T-cell (primary cell): ENCODE data around the gene TEAD3. TPM values are rescaled to one million over a fixed set of nuclear protein-coding genes. Genes with fewer than 3 reads are reported as not detected.

Experiments
- ATAC-seq, 4 experiments: fragments of 200-7000 bp in 3 of 4; fragments of 150-1000 bp in 1 of 4; cut with Tn5 transposase; replicated peaks in 1 of 4; 1 replicate in 3 of 4; 2 replicates in 1 of 4; pipeline ENCODE4 v1.10.0; 2021; ENCODE audit warnings: moderate library complexity in 3 of 4, mild to moderate bottlenecking in 2 of 4, moderate number of reproducible peaks in 1 of 4
- CTCF ChIA-PET, 2 donors: fragments of 300-600 bp; sonication (Branson Sonifier 250); formaldehyde crosslinking; loops; one replicate each; lab custom pipeline; 2022; ENCODE audit warnings: antibody characterized with exemption in 2 of 2; lab: Charles Lee
- POLR2A ChIA-PET, 2 donors: fragments of 300-600 bp; sonication (Branson Sonifier 250); formaldehyde crosslinking; loops; one replicate each; lab custom pipeline; 2022; ENCODE audit warnings: antibody characterized with exemption in 2 of 2; lab: Charles Lee
- DNase-seq, 35 experiments: peaks; one replicate each; pipeline versions ENCODE4 v3.0.0 to v3.0.0-alpha.2; 2013 to 2023
- H3K27ac ChIP-seq: one replicate; pipeline ENCODE4 v1.5.1; 2013; ENCODE audit warnings: low read length
- H3K27me3 ChIP-seq, 2 experiments: replicated peaks in 1 of 2; 1 replicate in 1 of 2; 2 replicates in 1 of 2; pipeline versions ENCODE4 v1.6.1 to v1.7.0; 2013; ENCODE audit warnings: low read length in 1 of 2, mixed read lengths in 1 of 2; ENCODE audit not compliant: control insufficient read depth in 2 of 2, insufficient read depth in 2 of 2; ENCODE audit errors: extremely low read depth in 1 of 2
- H3K36me3 ChIP-seq, 2 donors: 1 replicate in 1 of 2; 2 replicates in 1 of 2; pipeline versions ENCODE4 v1.6.1 to v1.7.0; 2013; ENCODE audit warnings: low read length in 1 of 2; ENCODE audit not compliant: control insufficient read depth in 2 of 2, insufficient read depth in 1 of 2; ENCODE audit errors: extremely low read depth in 1 of 2
- H3K4me1 ChIP-seq, 2 experiments: 1 replicate in 1 of 2; 2 replicates in 1 of 2; pipeline versions ENCODE4 v1.6.1 to v1.7.0; 2013; ENCODE audit warnings: low read length in 2 of 2, mixed read lengths in 1 of 2; ENCODE audit not compliant: insufficient read depth in 2 of 2, control insufficient read depth in 1 of 2; ENCODE audit errors: extremely low read depth in 1 of 2
- H3K4me3 ChIP-seq, 2 donors: 1 replicate in 1 of 2; 2 replicates in 1 of 2; pipeline versions ENCODE4 v1.5.1 to v1.7.0; 2013; ENCODE audit warnings: mild to moderate bottlenecking in 2 of 2, low read length in 1 of 2, moderate library complexity in 1 of 2; ENCODE audit not compliant: control insufficient read depth in 1 of 2; ENCODE audit errors: extremely low read depth in 1 of 2
- H3K9me3 ChIP-seq: 2 replicates; pipeline ENCODE4 v1.7.0; 2013
- H3K27ac Mint-ChIP-seq, 2 donors: one replicate each; pipeline ENCODE4 v1.8.0; 2020 to 2021; ENCODE audit warnings: mild to moderate bottlenecking in 2 of 2, mixed read lengths in 2 of 2
- H3K27me3 Mint-ChIP-seq, 2 donors: one replicate each; pipeline ENCODE4 v1.8.0; 2021 to 2022; ENCODE audit warnings: mixed read lengths in 2 of 2
- H3K36me3 Mint-ChIP-seq: one replicate; pipeline ENCODE4 v1.8.0; 2021; ENCODE audit warnings: mixed read lengths
- H3K4me1 Mint-ChIP-seq, 3 donors: one replicate each; pipeline ENCODE4 v1.8.0; 2020 to 2022; ENCODE audit warnings: mixed read lengths in 3 of 3, mild to moderate bottlenecking in 1 of 3
- H3K4me3 Mint-ChIP-seq, 3 donors: one replicate each; pipeline ENCODE4 v1.8.0; 2020 to 2022; ENCODE audit warnings: mild to moderate bottlenecking in 3 of 3, mixed read lengths in 3 of 3, moderate library complexity in 3 of 3
- H3K9me3 Mint-ChIP-seq, 3 donors: one replicate each; pipeline ENCODE4 v1.8.0; 2020 to 2022; ENCODE audit warnings: mixed read lengths in 3 of 3
- WGBS: methylation state at CpG from one replicate; pipeline ENCODE4 v1.1.5; 2013; ENCODE audit warnings: missing lambda C conversion rate; ENCODE audit not compliant: insufficient coverage; 5-methylcytosine and 5-hydroxymethylcytosine counted together
- total RNA-seq, 35 experiments: library from RNA in 6 of 35; stranded (reverse) in 6 of 35; fragments of 120-200 nt in 1 of 35; gene quantifications; one replicate each; pipeline versions ENCODE4 v1.2.1 to v1.2.4 and lab custom pipeline; 2013 to 2026

Gene TEAD3
- total RNA-seq, 5 donors from 2014 or later (not counting 1 experiment from before 2014, with no cell fraction given) = 0.26 to 0.53 (median 0.41) TPM; not detected in 2

DNA sequence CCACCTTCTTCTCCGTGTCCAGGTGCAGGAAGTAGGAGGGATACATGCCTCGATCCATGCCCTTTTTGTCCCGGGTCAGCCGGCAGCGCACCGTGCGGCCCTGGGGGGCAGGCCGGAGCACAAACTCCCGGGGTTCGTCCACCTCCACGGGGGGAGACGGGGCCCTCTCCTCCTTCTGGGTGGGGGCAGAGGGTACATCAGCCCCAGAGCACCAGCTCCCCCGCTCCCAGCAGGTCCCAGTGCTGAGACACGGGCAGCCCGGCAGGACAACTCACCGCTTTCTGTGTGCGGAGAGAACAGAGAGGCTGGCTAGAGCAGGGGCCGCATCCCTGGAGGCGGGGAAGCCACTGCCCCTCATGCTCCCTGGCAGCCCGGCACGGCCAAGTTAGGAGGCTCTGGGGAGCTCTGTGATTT lies 9.1 kb upstream of the TEAD3 start:
- ATAC-seq (no peak), DNase-seq (no peak)
- Histone ChIP-seq H3K27me3 (peaks cover 0 to 44% of the 10 kb centered on the region in 2 experiments), H3K4me3 (no peak overlapping the region), H3K9me3 (no peaks in the 10 kb centered on the region), H3K27ac (no peak overlapping the region), H3K36me3 (no peaks in the 10 kb centered on the region), H3K4me1 (peaks cover 0 to 2% of the 10 kb centered on the region in 2 experiments)
- no peak overlapping the region for H3K4me3 Mint-ChIP-seq
- H3K36me3 Mint-ChIP-seq = no peaks in the 10 kb centered on the region
- H3K27ac Mint-ChIP-seq = no peak overlapping the region
- H3K27me3 Mint-ChIP-seq = peaks cover 2 to 31% of the 10 kb centered on the region in 2 donors
- no peaks in the 10 kb centered on the region for H3K9me3 Mint-ChIP-seq
- 88% methylated on average over 13 of the region's 21 CpGs for WGBS
- ChIA-PET POLR2A (no interaction called here), CTCF (no interaction called here)
- H3K4me1 Mint-ChIP-seq = peaks cover 0 to 2% (median 0%) of the 10 kb centered on the region in 3 donors

DNA sequence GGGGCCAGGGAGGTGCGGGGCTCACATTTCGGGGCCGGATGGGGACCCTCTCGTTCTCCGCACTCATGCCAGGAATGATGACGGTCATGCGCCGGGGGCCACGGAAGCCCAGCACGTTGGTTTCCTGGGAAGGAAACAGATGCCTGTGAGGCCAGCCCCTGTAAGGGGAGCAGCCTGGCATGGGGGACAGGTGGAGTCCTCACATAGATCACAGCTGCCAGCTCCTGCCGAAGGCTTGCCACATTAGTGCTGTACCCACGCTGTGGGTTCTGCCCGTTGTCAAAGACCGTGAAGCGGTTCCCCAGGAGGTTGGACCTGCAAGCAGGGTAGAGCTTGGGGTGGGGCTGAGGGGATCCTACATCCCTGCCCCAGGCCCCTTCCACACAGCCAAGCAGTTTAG lies 6.7 kb upstream of the TEAD3 start:
- no peak for DNase-seq
- no peaks in the 10 kb centered on the region for H3K36me3 Mint-ChIP-seq
- WGBS = 22% methylated on average over 12 of the region's 15 CpGs
- ATAC-seq = no peak
- Histone ChIP-seq H3K9me3 (no peaks in the 10 kb centered on the region), H3K4me1 (peaks cover 0 to 3% of the 10 kb centered on the region in 2 experiments), H3K27me3 (peaks cover 0 to 43% of the 10 kb centered on the region in 2 experiments), H3K4me3 (no peak overlapping the region), H3K36me3 (no peaks in the 10 kb centered on the region), H3K27ac (no peak overlapping the region)
- H3K4me1 Mint-ChIP-seq = peaks cover 3 to 4% (median 3%) of the 10 kb centered on the region in 3 donors
- no peak overlapping the region for H3K4me3 Mint-ChIP-seq
- POLR2A ChIA-PET = no interaction called here
- H3K9me3 Mint-ChIP-seq = no peaks in the 10 kb centered on the region
- no peak overlapping the region for H3K27ac Mint-ChIP-seq
- CTCF ChIA-PET = no interaction called here
- H3K27me3 Mint-ChIP-seq = peaks cover 0 to 29% of the 10 kb centered on the region in 2 donors

DNA sequence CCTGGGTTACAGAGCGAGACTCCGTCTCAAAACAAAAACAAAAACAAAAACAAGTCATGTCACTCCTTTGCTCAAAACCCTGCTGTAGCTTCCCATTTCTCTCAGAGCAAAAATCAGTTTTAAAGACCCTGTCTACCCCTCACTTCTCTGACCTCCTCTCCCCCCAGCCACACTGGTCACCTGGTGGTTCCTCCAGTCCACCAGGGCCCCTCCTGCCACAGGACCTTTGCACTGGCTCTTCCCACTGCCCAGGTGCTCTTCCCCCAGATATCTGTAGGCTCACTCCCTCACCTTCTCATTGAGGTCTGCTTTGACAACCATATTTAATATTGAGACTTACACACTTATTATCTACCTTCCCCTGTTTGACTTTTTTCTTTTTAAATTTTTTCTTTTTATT lies 4.9 kb upstream of the TEAD3 start:
- no peaks in the 10 kb centered on the region for H3K36me3 ChIP-seq
- ChIA-PET CTCF (interaction anchor here in 1 of 2 donors (0.6 to 0.7 kb wide), 2 partner anchors 13 to 142 kb away, joined by 3 to 6 read pairs; no protein-coding TSS in a partner anchor), POLR2A (no interaction called here)
- Mint-ChIP-seq H3K4me3 (no peak overlapping the region), H3K36me3 (no peaks in the 10 kb centered on the region), H3K27me3 (peaks cover 0 to 32% of the 10 kb centered on the region in 2 donors), H3K4me1 (peaks cover 8 to 10% (median 9%) of the 10 kb centered on the region in 3 donors), H3K9me3 (no peaks in the 10 kb centered on the region), H3K27ac (no peak overlapping the region)
- no peak for DNase-seq
- no peak overlapping the region for H3K27ac ChIP-seq
- no CpG with 5 or more reads among the region's 2 CpGs for WGBS
- H3K9me3 ChIP-seq = no peaks in the 10 kb centered on the region
- peaks cover 0 to 15% of the 10 kb centered on the region in 2 experiments for H3K4me1 ChIP-seq
- H3K4me3 ChIP-seq = no peak overlapping the region
- no peak for ATAC-seq
- H3K27me3 ChIP-seq = peaks cover 0 to 53% of the 10 kb centered on the region in 2 experiments

GRCh38 chr6:35500782-35501181 lies 3.9 kb upstream of the TEAD3 start:
- no peak overlapping the region for H3K27ac Mint-ChIP-seq
- DNase-seq (no peak), ATAC-seq (no peak)
- 97% methylated on average over 5 of the region's 6 CpGs for WGBS
- no peaks in the 10 kb centered on the region for H3K9me3 Mint-ChIP-seq
- peaks cover 8 to 10% (median 9%) of the 10 kb centered on the region in 3 donors for H3K4me1 Mint-ChIP-seq
- Histone ChIP-seq H3K27ac (no peak overlapping the region), H3K36me3 (no peaks in the 10 kb centered on the region), H3K4me3 (no peak overlapping the region), H3K27me3 (peaks cover 0 to 49% of the 10 kb centered on the region in 2 experiments), H3K9me3 (no peaks in the 10 kb centered on the region), H3K4me1 (peaks cover 0 to 18% of the 10 kb centered on the region in 2 experiments)
- H3K4me3 Mint-ChIP-seq = no peak overlapping the region
- ChIA-PET CTCF (no interaction called here), POLR2A (interaction anchor here in 1 of 2 donors (0.7 kb wide), 1 partner anchor 151 kb away, joined by 12 read pairs; no protein-coding TSS in a partner anchor)
- peaks cover 0 to 32% of the 10 kb centered on the region in 2 donors for H3K27me3 Mint-ChIP-seq
- no peaks in the 10 kb centered on the region for H3K36me3 Mint-ChIP-seq

GRCh38 chr6:35499372-35499771 lies 2.5 kb upstream of the TEAD3 start:
- H3K4me3 Mint-ChIP-seq = no peak overlapping the region

GRCh38 chr6:35498422-35499067 lies 1.7 kb upstream of the TEAD3 start:
- no peaks in the 10 kb centered on the region for H3K36me3 ChIP-seq
- Mint-ChIP-seq H3K27ac (no peak overlapping the region), H3K27me3 (peaks cover 0 to 32% of the 10 kb centered on the region in 2 donors), H3K36me3 (no peaks in the 10 kb centered on the region), H3K4me3 (peak overlapping the region; percentile 73 to 81 (median 74)), H3K9me3 (no peaks in the 10 kb centered on the region), H3K4me1 (peaks cover 8 to 20% (median 16%) of the 10 kb centered on the region in 3 donors)
- POLR2A ChIA-PET = no interaction called here
- no peak for DNase-seq
- H3K4me3 ChIP-seq = peak overlapping the region; percentile 58 to 79
- H3K27ac ChIP-seq = no peak overlapping the region
- no peaks in the 10 kb centered on the region for H3K9me3 ChIP-seq
- peaks cover 0 to 27% of the 10 kb centered on the region in 2 experiments for H3K4me1 ChIP-seq
- CTCF ChIA-PET = interaction anchor here in 1 of 2 donors (0.6 kb wide), 2 partner anchors 34 to 183 kb away, joined by 4 to 5 read pairs; no protein-coding TSS in a partner anchor
- H3K27me3 ChIP-seq = peaks cover 0 to 40% of the 10 kb centered on the region in 2 experiments
- ATAC-seq = no peak
- 64% methylated on average over 12 of the region's 14 CpGs for WGBS

More at GRCh38 chr6:35499372-35499771, 2.5 kb upstream of the TEAD3 start:
- Histone ChIP-seq H3K36me3 (no peaks in the 10 kb centered on the region), H3K27ac (no peak overlapping the region), H3K9me3 (no peaks in the 10 kb centered on the region), H3K4me3 (no peak overlapping the region), H3K4me1 (peaks cover 0 to 23% of the 10 kb centered on the region in 2 experiments), H3K27me3 (peaks cover 0 to 46% of the 10 kb centered on the region in 2 experiments)
- H3K9me3 Mint-ChIP-seq = no peaks in the 10 kb centered on the region
- 92% methylated on average over 3 of the region's 4 CpGs for WGBS
- peaks cover 8 to 16% (median 12%) of the 10 kb centered on the region in 3 donors for H3K4me1 Mint-ChIP-seq
- POLR2A ChIA-PET = no interaction called here
- no peaks in the 10 kb centered on the region for H3K36me3 Mint-ChIP-seq
- H3K27me3 Mint-ChIP-seq = peaks cover 0 to 32% of the 10 kb centered on the region in 2 donors
- CTCF ChIA-PET = no interaction called here
- DNase-seq (no peak), ATAC-seq (no peak)
- no peak overlapping the region for H3K27ac Mint-ChIP-seq
